Motor neuron (in vitro differentiated cells): ENCODE measurements around the gene DOCK1. TPM values are rescaled to one million over a fixed set of nuclear protein-coding genes. Genes with fewer than 3 reads are reported as not detected.

Experiments used
- ATAC-seq, 8 experiments: fragments of 200-7000 bp; cut with Tn5 transposase; replicated peaks in 6 of 8; 2 replicates each; pipeline ENCODE4 v1.8.0; 2021; ENCODE audit warnings: mild to moderate bottlenecking in 8 of 8, moderate library complexity in 8 of 8
- H3K27ac ChIP-seq, 2 donors: fragments of 250-450 bp; sonication (Bioruptor Pico); 2 replicates each; pipeline ENCODE4 v1.9.0; 2021; ENCODE audit warnings: antibody characterized with exemption in 2 of 2, mild to moderate bottlenecking in 2 of 2, moderate library complexity in 1 of 2
- H3K4me1 ChIP-seq, 2 donors: fragments of 250-450 bp; sonication (Bioruptor Pico); replicated peaks in 1 of 2; 2 replicates each; pipeline ENCODE4 v1.6.1; 2021; ENCODE audit warnings: antibody characterized with exemption in 2 of 2, mild to moderate bottlenecking in 2 of 2, moderate library complexity in 1 of 2
- H3K4me3 ChIP-seq, 5 donors: fragments of 250-450 bp; sonication (Bioruptor Pico); 2 replicates each; pipeline ENCODE4 v1.9.0; 2021; ENCODE audit warnings: antibody characterized with exemption in 5 of 5, mild to moderate bottlenecking in 5 of 5, moderate library complexity in 4 of 5
- WGBS, 10 experiments: fragments of 450-650 bp; shearing (Covaris generic); methylation state at CpG; one replicate each; pipeline ENCODE4 v1.0.0; 2022; 5-methylcytosine and 5-hydroxymethylcytosine counted together
- in situ Hi-C, 9 experiments: fragments of 400-800 bp; cut with MboI; loops; one replicate each; pipeline ENCODE4 v1.15.0; 2021; ENCODE audit warnings: low sequenced_read_pairs in 9 of 9, low pct_unique_long_range_greater_than_20kb in 2 of 9; ENCODE audit not compliant: unreplicated experiment in 9 of 9
- total RNA-seq, 8 experiments: library from RNA; unstranded; fragments of 300-600 nt; gene quantifications; 2 replicates each; pipeline versions ENCODE4 v1.2.3 to v1.2.4, GENCODE V29; 2022

Gene DOCK1
- total RNA-seq, 8 experiments from 2014 or later: 8.8 to 85.4 (median 23.0) TPM

- Histone ChIP-seq H3K4me1 (peaks cover 12 to 13% of the 10 kb centered on the region in 2 donors), H3K27ac (peak overlapping the region in 1 of 2 donors; percentile 14), H3K4me3 (no peak overlapping the region)
- in situ Hi-C loops: no loop called here
- ATAC-seq: peak in 7 of 8 experiments; percentile 37 to 93 (median 91)
- WGBS, 10 experiments: 20 to 90% (median 54%) methylated on average over 1 to 9 of the region's 11 CpGs; no CpG with 5 or more reads in 1 of the 10 experiments
These were observed 67.6 kb downstream of the DOCK1 start for GRCh38 chr10:126972635-126973414.

GRCh38 chr10:126975221-126975620 lies 70.0 kb downstream of the DOCK1 start:
- 49 to 100% (median 92%) methylated on average over 1 to 5 of the region's 5 CpGs; no CpG with 5 or more reads in 2 of the 10 experiments for WGBS, 10 experiments
- H3K27ac ChIP-seq: no peak overlapping the region
- in situ Hi-C loops: no loop called here
- H3K4me1 ChIP-seq: peaks cover 12 to 13% of the 10 kb centered on the region in 2 donors
- H3K4me3 ChIP-seq: no peak overlapping the region
- no peak for ATAC-seq

- H3K4me1 ChIP-seq: peaks cover 12 to 13% of the 10 kb centered on the region in 2 donors
- H3K27ac ChIP-seq: no peak overlapping the region
- WGBS, 10 experiments: 80 to 100% (median 100%) methylated on average over 1 to 5 of the region's 6 CpGs; no CpG with 5 or more reads in 2 of the 10 experiments
- no peak for ATAC-seq
- in situ Hi-C loops: no loop called here
- H3K4me3 ChIP-seq: no peak overlapping the region
These were observed 72.0 kb downstream of the DOCK1 start for GRCh38 chr10:126977216-126977615.

GRCh38 chr10:126979311-126979710 lies 74.1 kb downstream of the DOCK1 start:
- no peak overlapping the region for H3K27ac ChIP-seq
- H3K4me1 ChIP-seq: peaks cover 2 to 5% of the 10 kb centered on the region in 2 donors
- no peak overlapping the region for H3K4me3 ChIP-seq
- 67 to 100% (median 94%) methylated on average over 1 of the region's 1 CpG; no CpG with 5 or more reads in 6 of the 10 experiments for WGBS, 10 experiments
- in situ Hi-C loops: no loop called here
- ATAC-seq: no peak

- 20 to 100% (median 95%) methylated on average over 1 to 2 of the region's 7 CpGs; no CpG with 5 or more reads in 6 of the 10 experiments for WGBS, 10 experiments
- no peak for ATAC-seq
- Histone ChIP-seq H3K27ac (no peak overlapping the region), H3K4me3 (no peak overlapping the region), H3K4me1 (no peaks in the 10 kb centered on the region)
- in situ Hi-C loops: no loop called here
These were observed 88.0 kb downstream of the DOCK1 start for GRCh38 chr10:126993208-126993607.

- no peak for ATAC-seq
- Histone ChIP-seq H3K4me3 (no peak overlapping the region), H3K4me1 (no peaks in the 10 kb centered on the region), H3K27ac (no peak overlapping the region)
- WGBS, 10 experiments: 86 to 100% (median 94%) methylated on average over 1 to 5 of the region's 8 CpGs; no CpG with 5 or more reads in 3 of the 10 experiments
- in situ Hi-C loops: no loop called here
These were observed 92.8 kb downstream of the DOCK1 start for GRCh38 chr10:126997801-126998590.

- H3K4me1 ChIP-seq: no peaks in the 10 kb centered on the region
- no peak overlapping the region for H3K27ac ChIP-seq
- no peak for ATAC-seq
- no peak overlapping the region for H3K4me3 ChIP-seq
- WGBS, 10 experiments: 91 to 100% (median 98%) methylated on average over 1 to 12 of the region's 12 CpGs; no CpG with 5 or more reads in 1 of the 10 experiments
- in situ Hi-C loops: no loop called here
These were observed 95.4 kb downstream of the DOCK1 start for GRCh38 chr10:127000598-127000997.

GRCh38 chr10:127003032-127003685 lies 97.9 kb downstream of the DOCK1 start:
- ATAC-seq: no peak
- H3K4me3 ChIP-seq: no peak overlapping the region
- in situ Hi-C loops: no loop called here
- no peak overlapping the region for H3K27ac ChIP-seq
- WGBS, 10 experiments: 67 to 100% (median 95%) methylated on average over 1 to 9 of the region's 9 CpGs; no CpG with 5 or more reads in 4 of the 10 experiments
- H3K4me1 ChIP-seq: no peaks in the 10 kb centered on the region

GRCh38 chr10:127006453-127006852 lies 101.2 kb downstream of the DOCK1 start:
- ATAC-seq: no peak
- peaks cover 5 to 17% of the 10 kb centered on the region in 2 donors for H3K4me1 ChIP-seq
- no peak overlapping the region for H3K27ac ChIP-seq
- no peak overlapping the region for H3K4me3 ChIP-seq
- in situ Hi-C loops: no loop called here
- WGBS, 10 experiments: 88 to 100% (median 100%) methylated on average over 1 to 5 of the region's 11 CpGs; no CpG with 5 or more reads in 4 of the 10 experiments

- no peak for ATAC-seq
- Histone ChIP-seq H3K27ac (no peak overlapping the region), H3K4me3 (no peak overlapping the region), H3K4me1 (peaks cover 26 to 47% of the 10 kb centered on the region in 2 donors)
- in situ Hi-C loops: no loop called here
- 33 to 100% (median 100%) methylated on average over 1 to 8 of the region's 8 CpGs; no CpG with 5 or more reads in 1 of the 10 experiments for WGBS, 10 experiments
These were observed 104.1 kb downstream of the DOCK1 start for GRCh38 chr10:127009366-127009765.

GRCh38 chr10:127011174-127011573 lies 105.9 kb downstream of the DOCK1 start:
- in situ Hi-C loops: no loop called here
- H3K4me3 ChIP-seq: no peak overlapping the region
- H3K27ac ChIP-seq: no peak overlapping the region
- peaks cover 37 to 59% of the 10 kb centered on the region in 2 donors for H3K4me1 ChIP-seq
- peak in 4 of 8 experiments; percentile 52 to 64 (median 58) for ATAC-seq
- 40 to 92% (median 69%) methylated on average over 1 to 5 of the region's 5 CpGs; no CpG with 5 or more reads in 1 of the 10 experiments for WGBS, 10 experiments

GRCh38 chr10:127012071-127012768 lies 107.0 kb downstream of the DOCK1 start:
- ATAC-seq: no peak
- H3K27ac ChIP-seq: peak overlapping the region in 1 of 2 donors; percentile 9
- in situ Hi-C loops: no loop called here
- H3K4me1 ChIP-seq: peaks cover 37 to 59% of the 10 kb centered on the region in 2 donors
- no peak overlapping the region for H3K4me3 ChIP-seq
- 80 to 100% (median 92%) methylated on average over 2 to 19 of the region's 24 CpGs; no CpG with 5 or more reads in 2 of the 10 experiments for WGBS, 10 experiments
